Naive thymus-derived CD8-positive, alpha-beta T cell (primary cell): ENCODE results near the gene CACNA1B. TPM values are rescaled to one million over a fixed set of nuclear protein-coding genes. Genes with fewer than 3 reads are reported as not detected.
"Not testable (repeated sequence)": the region's sequence is repeated elsewhere in the genome, so short reads cannot be mapped to it uniquely, and the experiment has no call there.

Experiments
- ATAC-seq, 2 donors: fragments of 150-1000 bp; cut with Tn5 transposase in 1 of 2; sonication (Bioruptor Pico), chemical (Tn5 transposase) in 1 of 2; 1 replicate in 1 of 2; 2 replicates in 1 of 2; pipeline ENCODE4 v1.10.0; 2021; ENCODE audit warnings: mild to moderate bottlenecking in 2 of 2, moderate library complexity in 2 of 2
- POLR2A ChIA-PET: fragments of 350-600 bp; sonication (Branson Sonifier 250); formaldehyde crosslinking; loops from one replicate; lab custom pipeline; 2021; ENCODE audit warnings: antibody characterized with exemption; lab: Charles Lee
- DNase-seq, 10 donors: peaks; one replicate each; pipeline versions ENCODE4 v3.0.0 to v3.0.0-alpha.2; 2020 to 2022
- H3K27ac Mint-ChIP-seq, 10 donors: one replicate each; pipeline ENCODE4 v1.8.0; 2020 to 2022; ENCODE audit warnings: mild to moderate bottlenecking in 10 of 10, mixed read lengths in 10 of 10, moderate library complexity in 4 of 10, inconsistent platforms in 1 of 10
- H3K27me3 Mint-ChIP-seq, 5 donors: one replicate each; pipeline ENCODE4 v1.8.0; 2021 to 2022; ENCODE audit warnings: mixed read lengths in 5 of 5
- H3K36me3 Mint-ChIP-seq, 3 donors: one replicate each; pipeline ENCODE4 v1.8.0; 2020 to 2022; ENCODE audit warnings: mixed read lengths in 3 of 3, mild to moderate bottlenecking in 2 of 3, inconsistent platforms in 1 of 3
- H3K4me1 Mint-ChIP-seq, 4 donors: one replicate each; pipeline ENCODE4 v1.8.0; 2021 to 2022; ENCODE audit warnings: mixed read lengths in 4 of 4
- H3K4me3 Mint-ChIP-seq, 10 donors: one replicate each; pipeline ENCODE4 v1.8.0; 2020 to 2022; ENCODE audit warnings: mild to moderate bottlenecking in 10 of 10, mixed read lengths in 10 of 10, moderate library complexity in 6 of 10, inconsistent platforms in 1 of 10
- H3K9me3 Mint-ChIP-seq, 9 donors: one replicate each; pipeline ENCODE4 v1.8.0; 2020 to 2022; ENCODE audit warnings: mixed read lengths in 9 of 9, mild to moderate bottlenecking in 3 of 9, inconsistent platforms in 1 of 9, moderate library complexity in 1 of 9
- polyA plus RNA-seq, 3 donors: library from polyadenylated mRNA; unstranded; fragments of 300-500 nt; fragmentation: Illumina TruSeq; gene quantifications; one replicate each; pipeline ENCODE4 v1.2.3, GENCODE V29; 2021
- total RNA-seq, 8 experiments: library from RNA in 2 of 8; stranded (reverse) in 2 of 8; gene quantifications; one replicate each; pipeline ENCODE4 v1.2.3 and lab custom pipeline; 2021 to 2026

CACNA1B gene
- total and polyA plus RNA-seq, 5 experiments from 2014 or later = not detected

DNA sequence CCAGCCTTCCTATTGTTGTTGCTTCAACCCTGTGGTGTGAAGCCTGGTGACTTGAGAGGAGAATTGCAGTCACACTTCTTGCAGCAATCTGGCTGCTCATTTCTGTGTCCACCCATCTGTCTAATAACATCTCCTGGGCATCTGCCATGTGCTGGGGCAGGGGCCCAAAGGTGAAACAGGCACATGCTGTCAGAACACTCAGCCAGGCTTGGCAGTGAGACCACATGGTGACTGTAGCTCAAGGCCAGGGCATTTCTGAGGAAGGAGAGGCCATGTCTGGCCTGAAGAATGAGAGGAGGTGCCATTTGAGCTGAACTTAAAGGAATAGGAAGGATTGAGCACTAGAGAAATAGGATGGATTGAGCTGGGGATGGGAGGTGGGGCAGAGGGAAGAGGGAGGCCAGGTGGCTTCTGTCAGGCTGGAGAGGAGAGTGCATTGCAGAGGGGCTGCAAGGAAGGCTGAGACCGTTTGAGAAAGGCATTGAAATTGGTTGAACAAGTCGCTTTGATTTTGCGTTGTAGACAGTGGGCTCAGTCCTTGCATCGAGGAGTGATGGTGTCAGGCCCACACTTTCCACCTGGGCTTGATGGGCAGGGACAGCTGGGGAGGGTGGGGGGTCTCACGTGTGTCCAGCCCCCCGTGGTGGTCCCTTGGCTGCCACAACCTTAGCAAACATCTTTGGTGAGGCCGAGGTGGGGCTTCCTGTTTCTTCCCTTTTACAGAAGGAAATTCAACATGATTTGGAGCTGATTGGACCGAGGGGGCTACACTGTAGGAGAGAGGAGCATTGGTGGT lies 222.4 kb downstream of the CACNA1B start:
- Mint-ChIP-seq H3K27me3 (peaks cover 0 to 2% (median 0%) of the 10 kb centered on the region in 5 donors), H3K9me3 (no peaks in the 10 kb centered on the region), H3K4me1 (no peaks in the 10 kb centered on the region), H3K4me3 (no peak overlapping the region), H3K36me3 (no peaks in the 10 kb centered on the region), H3K27ac (no peak overlapping the region)
- POLR2A ChIA-PET = no interaction called here
- peak in 1 of 10 donors; percentile 12 for DNase-seq
- no peak for ATAC-seq

- Mint-ChIP-seq H3K36me3 (no peaks in the 10 kb centered on the region), H3K4me3 (no peak overlapping the region), H3K27me3 (peaks cover 0 to 2% (median 0%) of the 10 kb centered on the region in 5 donors), H3K9me3 (no peaks in the 10 kb centered on the region), H3K4me1 (no peaks in the 10 kb centered on the region), H3K27ac (no peak overlapping the region)
- POLR2A ChIA-PET = no interaction called here
- DNase-seq = peak in 1 of 10 donors; percentile 11
- no peak for ATAC-seq
Observed at GRCh38 chr9:138100711-138101350, 223.2 kb downstream of the CACNA1B start.

DNA sequence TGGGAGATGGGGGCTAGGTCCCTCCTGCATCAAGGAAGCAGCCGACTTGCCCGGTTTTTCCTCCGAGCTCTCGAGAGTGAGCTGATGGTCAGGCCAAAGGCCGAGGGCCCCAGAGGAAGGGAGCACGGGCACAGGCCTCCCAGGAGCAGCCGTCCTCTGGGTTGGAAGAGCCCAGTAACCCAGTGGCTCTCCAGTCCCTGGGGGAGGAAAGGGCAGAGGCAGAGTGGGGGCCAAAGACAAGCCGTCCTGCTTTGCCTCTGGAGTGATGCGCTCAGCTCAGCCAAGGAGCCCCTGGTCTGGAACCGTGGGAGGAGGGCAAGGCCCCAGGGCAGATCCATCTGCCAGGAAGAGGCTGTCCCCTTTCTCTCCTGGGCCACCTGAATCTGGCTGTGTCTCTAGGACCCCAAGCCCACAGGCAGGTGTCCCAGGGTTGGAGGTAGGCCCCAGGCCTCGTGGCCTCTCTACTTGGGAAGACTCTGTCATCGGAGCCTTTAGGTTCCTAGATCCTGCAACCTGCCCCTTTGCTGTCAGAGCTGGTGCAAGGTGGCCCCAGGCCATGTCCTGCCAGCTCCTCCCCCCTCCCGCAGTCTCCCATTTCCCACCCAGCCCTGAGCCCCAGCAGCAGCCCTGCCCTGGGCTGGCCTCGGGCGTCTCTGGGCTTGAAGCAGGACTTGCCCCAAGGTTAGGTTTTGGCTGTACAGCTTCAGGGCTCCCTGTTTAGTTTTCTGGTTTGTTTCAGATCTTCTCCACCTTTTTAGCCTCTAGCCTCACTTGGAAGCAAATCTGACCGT lies 224.1 kb downstream of the CACNA1B start:
- H3K27me3 Mint-ChIP-seq = peaks cover 0 to 11% (median under 1%) of the 10 kb centered on the region in 5 donors

GRCh38 chr9:138102246-138103051 lies 224.9 kb downstream of the CACNA1B start:
- POLR2A ChIA-PET = no interaction called here
- no peaks in the 10 kb centered on the region for H3K4me1 Mint-ChIP-seq
- no peaks in the 10 kb centered on the region for H3K9me3 Mint-ChIP-seq
- ATAC-seq (no peak), DNase-seq (no peak)
- H3K36me3 Mint-ChIP-seq = no peaks in the 10 kb centered on the region
- H3K27ac Mint-ChIP-seq = no peak overlapping the region
- H3K4me3 Mint-ChIP-seq = no peak overlapping the region
- H3K27me3 Mint-ChIP-seq = peaks cover 0 to 17% (median 5%) of the 10 kb centered on the region in 5 donors

More for the DNA sequence above, 224.1 kb downstream of the CACNA1B start:
- no peak overlapping the region for H3K27ac Mint-ChIP-seq
- peak in 1 of 10 donors; percentile 14 for DNase-seq
- H3K9me3 Mint-ChIP-seq = no peaks in the 10 kb centered on the region
- no peaks in the 10 kb centered on the region for H3K4me1 Mint-ChIP-seq
- no peaks in the 10 kb centered on the region for H3K36me3 Mint-ChIP-seq
- no peak for ATAC-seq
- POLR2A ChIA-PET = no interaction called here
- no peak overlapping the region for H3K4me3 Mint-ChIP-seq

GRCh38 chr9:138103111-138103848 lies 225.7 kb downstream of the CACNA1B start:
- Mint-ChIP-seq H3K27me3 (peaks cover 0 to 18% (median 5%) of the 10 kb centered on the region in 5 donors), H3K27ac (peak overlapping the region in 1 of 10 donors; percentile 34), H3K9me3 (no peaks in the 10 kb centered on the region), H3K36me3 (no peaks in the 10 kb centered on the region), H3K4me1 (no peaks in the 10 kb centered on the region), H3K4me3 (no peak overlapping the region)
- DNase-seq = no peak
- POLR2A ChIA-PET = no interaction called here
- ATAC-seq = no peak

GRCh38 chr9:138103849-138104206 lies 226.2 kb downstream of the CACNA1B start:
- ATAC-seq (no peak), DNase-seq (no peak)
- H3K4me3 Mint-ChIP-seq = no peak overlapping the region
- no peak overlapping the region for H3K27ac Mint-ChIP-seq
- H3K4me1 Mint-ChIP-seq = no peaks in the 10 kb centered on the region
- H3K27me3 Mint-ChIP-seq = peaks cover 0 to 18% (median 5%) of the 10 kb centered on the region in 5 donors
- POLR2A ChIA-PET = no interaction called here
- H3K36me3 Mint-ChIP-seq = no peaks in the 10 kb centered on the region
- no peaks in the 10 kb centered on the region for H3K9me3 Mint-ChIP-seq

DNA sequence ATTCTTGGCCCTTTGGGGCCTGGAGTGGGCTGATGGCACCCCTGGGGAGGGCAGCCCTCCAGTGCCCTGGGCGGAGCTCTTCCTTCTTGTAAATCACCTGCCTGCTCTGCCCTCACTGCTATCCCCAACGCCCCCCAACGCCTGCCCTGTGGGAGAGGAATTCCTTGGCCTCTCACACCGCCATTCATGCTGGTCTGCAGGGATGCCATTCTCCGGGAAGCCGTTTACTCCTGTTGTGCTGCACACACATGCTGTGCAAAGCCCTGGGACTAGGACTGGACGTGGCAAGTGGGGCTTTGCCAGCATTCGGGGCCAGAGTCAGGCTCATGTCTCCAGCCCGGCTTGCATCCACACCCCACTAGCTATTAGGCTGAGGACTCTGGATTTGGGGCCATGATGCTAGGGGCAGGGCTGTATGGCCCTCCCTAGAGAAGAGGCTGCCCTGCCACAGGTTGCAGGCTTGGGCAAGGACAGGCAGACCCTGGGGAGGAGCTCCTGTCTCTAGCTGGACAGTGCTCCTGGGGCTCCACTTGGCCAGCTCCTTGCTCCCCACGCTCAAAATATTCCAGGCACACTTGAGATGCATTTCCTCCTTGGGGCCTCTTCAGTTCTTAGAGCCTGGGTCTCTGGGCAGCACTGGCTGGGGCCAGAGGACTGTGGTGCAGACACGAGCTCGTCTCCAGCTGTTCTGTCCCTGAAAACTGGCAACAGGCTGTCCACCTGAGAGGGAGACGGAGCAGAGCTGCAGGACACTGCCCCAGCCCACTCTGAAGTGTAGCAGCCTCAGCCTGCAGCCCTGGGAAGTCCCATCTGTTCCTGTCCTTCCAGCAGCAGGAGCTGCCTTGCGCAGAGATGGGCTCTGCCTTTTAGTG lies 226.9 kb downstream of the CACNA1B start:
- no peaks in the 10 kb centered on the region for H3K4me1 Mint-ChIP-seq
- no peaks in the 10 kb centered on the region for H3K36me3 Mint-ChIP-seq
- ATAC-seq (no peak), DNase-seq (no peak)
- no peak overlapping the region for H3K27ac Mint-ChIP-seq
- POLR2A ChIA-PET = no interaction called here
- no peak overlapping the region for H3K4me3 Mint-ChIP-seq
- H3K9me3 Mint-ChIP-seq = no peaks in the 10 kb centered on the region
- H3K27me3 Mint-ChIP-seq = peaks cover 0 to 18% (median 5%) of the 10 kb centered on the region in 5 donors

DNA sequence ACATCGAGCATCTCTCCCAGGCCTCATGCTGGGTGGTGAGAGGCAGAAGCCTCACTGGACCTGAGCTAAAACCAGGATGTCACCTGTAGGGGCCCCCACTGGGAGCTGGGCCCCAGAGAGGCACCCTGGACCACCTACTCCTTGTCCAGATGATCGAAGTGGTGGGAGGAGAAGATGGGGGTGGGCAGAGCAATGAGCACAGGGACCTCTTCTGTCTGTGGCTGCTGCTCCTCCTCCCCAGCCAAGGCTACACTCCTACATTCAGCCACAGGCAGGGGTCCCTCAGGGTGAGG lies 227.5 kb downstream of the CACNA1B start:
- Mint-ChIP-seq H3K27ac (no peak overlapping the region), H3K9me3 (no peaks in the 10 kb centered on the region), H3K4me3 (no peak overlapping the region), H3K27me3 (peaks cover 0 to 18% (median 5%) of the 10 kb centered on the region in 5 donors), H3K4me1 (no peaks in the 10 kb centered on the region), H3K36me3 (no peaks in the 10 kb centered on the region)
- POLR2A ChIA-PET = no interaction called here
- DNase-seq (no peak), ATAC-seq (no peak)

DNA sequence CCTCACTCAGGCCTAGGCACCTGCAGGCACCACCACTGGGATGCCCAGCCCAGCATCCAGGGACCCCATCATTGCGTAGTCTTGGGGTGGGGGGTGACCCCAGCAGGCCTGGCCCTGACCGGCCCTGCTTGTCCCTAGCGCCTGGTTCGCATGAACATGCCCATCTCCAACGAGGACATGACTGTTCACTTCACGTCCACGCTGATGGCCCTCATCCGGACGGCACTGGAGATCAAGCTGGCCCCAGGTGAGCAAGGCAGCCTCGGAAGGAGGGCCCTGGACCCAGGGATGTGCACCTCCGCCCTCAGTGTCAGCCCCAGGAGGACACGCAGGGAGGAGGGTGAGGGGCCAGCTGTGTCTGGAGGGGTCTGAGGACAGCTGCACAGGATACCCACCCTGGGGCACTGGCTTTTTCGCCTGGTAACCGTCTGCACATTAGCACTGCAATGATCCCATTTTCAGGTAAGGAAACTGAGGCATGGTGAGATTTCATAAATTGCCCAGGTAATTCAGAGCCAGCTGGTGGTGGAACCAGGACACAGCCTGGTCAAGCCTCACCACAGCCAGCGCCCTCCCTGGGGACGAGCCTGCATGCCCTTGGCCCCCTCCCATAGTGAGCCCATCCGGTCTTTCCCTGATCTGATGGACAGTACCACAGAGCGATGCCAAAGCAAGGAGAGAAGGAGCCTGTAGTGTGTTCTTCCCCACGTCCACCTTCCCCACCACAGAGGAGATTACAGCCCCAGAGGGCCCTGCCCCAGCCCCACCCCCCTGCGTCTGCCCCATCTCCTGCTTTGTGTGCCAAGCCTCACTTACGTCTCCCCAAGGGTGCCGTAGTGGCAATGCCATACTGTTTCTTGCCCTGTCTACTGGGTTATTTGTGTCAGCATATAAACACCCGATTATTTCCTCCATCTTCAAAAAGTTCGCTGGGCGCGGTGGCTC lies 228.3 kb downstream of the CACNA1B start:
- peaks cover 0 to 18% (median 5%) of the 10 kb centered on the region in 5 donors for H3K27me3 Mint-ChIP-seq
- DNase-seq (no peak), ATAC-seq (no peak)
- no peak overlapping the region for H3K4me3 Mint-ChIP-seq
- H3K4me1 Mint-ChIP-seq = no peaks in the 10 kb centered on the region
- peak overlapping the region in 1 of 10 donors; percentile 56 for H3K27ac Mint-ChIP-seq
- H3K9me3 Mint-ChIP-seq = no peaks in the 10 kb centered on the region
- POLR2A ChIA-PET = no interaction called here
- no peaks in the 10 kb centered on the region for H3K36me3 Mint-ChIP-seq

GRCh38 chr9:138107039-138107438 lies 229.5 kb downstream of the CACNA1B start:
- H3K36me3 Mint-ChIP-seq, H3K4me3 Mint-ChIP-seq, DNase-seq, POLR2A ChIA-PET, H3K27ac Mint-ChIP-seq, ATAC-seq, H3K4me1 Mint-ChIP-seq, H3K9me3 Mint-ChIP-seq: not testable (repeated sequence)
- peaks cover 0 to 20% (median 5%) of the 10 kb centered on the region in 5 donors for H3K27me3 Mint-ChIP-seq
